Activated CD8-positive, alpha-beta T cell treated with anti-CD3 and anti-CD28 coated beads for 36 hours (primary cell): ENCODE measurements around the gene ALG1. TPM values are rescaled to one million over a fixed set of nuclear protein-coding genes. Genes with fewer than 3 reads are reported as not detected.
"Not testable (repeated sequence)": the region's sequence is repeated elsewhere in the genome, so short reads cannot be mapped to it uniquely, and the experiment has no call there.

ENCODE experiments used
- ATAC-seq: fragments of 200-7000 bp; cut with Tn5 transposase; one replicate; pipeline ENCODE4 v1.10.0; 2021; ENCODE audit warnings: mild to moderate bottlenecking, moderate library complexity
- CTCF ChIA-PET: fragments of 350-600 bp; sonication (Branson Sonifier 250); formaldehyde crosslinking; loops from one replicate; lab custom pipeline; 2021; ENCODE audit warnings: antibody characterized with exemption; lab: Charles Lee
- POLR2A ChIA-PET: fragments of 350-600 bp; sonication (Branson Sonifier 250); formaldehyde crosslinking; loops from one replicate; lab custom pipeline; 2021; ENCODE audit warnings: antibody characterized with exemption; lab: Charles Lee
- DNase-seq: peaks from one replicate; pipeline ENCODE4 v3.0.0-alpha.2; 2020
- H3K27ac Mint-ChIP-seq: one replicate; pipeline ENCODE4 v1.8.0; 2021; ENCODE audit warnings: mild to moderate bottlenecking, mixed read lengths
- H3K27me3 Mint-ChIP-seq: one replicate; pipeline ENCODE4 v1.8.0; 2021; ENCODE audit warnings: mixed read lengths
- H3K36me3 Mint-ChIP-seq: one replicate; pipeline ENCODE4 v1.8.0; 2021; ENCODE audit warnings: low read depth, mixed read lengths
- H3K4me1 Mint-ChIP-seq: one replicate; pipeline ENCODE4 v1.8.0; 2021; ENCODE audit warnings: low read depth, mixed read lengths
- H3K4me3 Mint-ChIP-seq: one replicate; pipeline ENCODE4 v1.8.0; 2021; ENCODE audit warnings: mild to moderate bottlenecking, moderate library complexity, mixed read lengths
- H3K9me3 Mint-ChIP-seq: one replicate; pipeline ENCODE4 v1.8.0; 2021; ENCODE audit warnings: mixed read lengths
- CTCF ChIP-seq: fragments of 200-600 bp; IDR thresholded peaks from one replicate; pipeline ENCODE4 v1.8.0; 2022; ENCODE audit warnings: antibody characterized with exemption, mild to moderate bottlenecking
- intact Hi-C: fragments of 100-400 bp; cut with micrococcal nuclease; formaldehyde crosslinking; loops from one replicate; pipeline ENCODE4 v1.10.0; 2022
- total RNA-seq, 2 experiments: library from RNA; stranded (reverse); gene quantifications; one replicate each; pipeline ENCODE4 v1.2.3, GENCODE V29; 2021

ALG1 gene
- total RNA-seq, 2 experiments from 2014 or later = 16.8 to 17.2 TPM

DNA sequence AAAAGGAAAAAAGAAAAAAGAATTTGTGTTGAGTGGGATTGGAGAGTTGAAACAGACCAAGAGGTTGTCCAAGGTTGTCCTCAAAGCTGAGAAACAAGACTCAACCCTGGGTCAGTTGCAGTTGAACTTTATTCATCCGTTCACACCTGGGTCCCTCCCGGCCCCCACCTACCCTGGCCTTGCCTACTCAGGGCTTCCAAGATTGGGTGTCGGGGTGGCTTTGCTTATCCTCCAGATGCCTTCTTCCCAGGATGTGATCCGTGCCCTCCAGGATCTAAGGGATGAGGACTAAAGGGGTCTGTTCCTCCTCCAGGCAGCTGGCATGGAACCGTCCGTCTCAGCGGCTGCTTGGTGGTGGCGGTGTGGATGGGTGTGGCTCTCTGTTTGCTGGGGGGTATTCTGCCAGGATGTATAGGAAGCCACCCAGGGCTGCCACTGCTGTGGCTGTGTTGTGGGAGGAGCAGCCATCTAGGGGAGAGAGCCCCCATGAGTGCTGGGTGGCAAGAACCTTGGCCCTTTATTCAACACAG, 27.6 kb upstream of the ALG1 start:
- Mint-ChIP-seq H3K27me3 (no peaks in the 10 kb centered on the region), H3K4me1 (no peaks in the 10 kb centered on the region), H3K36me3 (no peaks in the 10 kb centered on the region), H3K4me3 (no peak overlapping the region), H3K9me3 (no peaks in the 10 kb centered on the region), H3K27ac (no peak overlapping the region)
- ChIA-PET POLR2A (interaction anchor here (1.1 kb wide), 1 partner anchor 86 kb away, joined by 3 read pairs; the partner anchor contains the start of gene SEC14L5), CTCF (interaction anchor here (1.3 kb wide), 1 partner anchor 12 kb away, joined by 3 read pairs; no protein-coding TSS in a partner anchor)
- DNase-seq (no peak), ATAC-seq (no peak)
- TF ChIP-seq CTCF = no peak
- intact Hi-C loops = no loop called here

DNA sequence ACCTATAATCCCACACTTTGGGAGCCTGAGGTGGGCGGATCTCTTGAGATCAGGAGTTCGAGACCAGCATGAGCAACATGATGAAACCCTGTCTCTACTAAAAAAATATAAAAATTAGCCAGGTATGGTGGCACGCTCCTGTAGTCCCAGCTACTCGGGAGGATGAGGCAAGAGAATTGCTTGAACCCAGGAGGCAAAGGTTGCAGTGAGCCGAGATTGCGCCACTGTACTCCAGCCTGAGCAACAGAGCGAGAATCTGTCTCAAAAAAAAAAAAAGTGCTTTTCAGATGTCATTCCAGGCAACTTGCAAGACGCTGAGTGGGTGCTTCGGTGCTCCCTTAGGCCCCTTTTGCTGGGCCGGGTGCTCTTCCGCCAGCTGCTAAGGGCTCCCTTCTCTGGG, 27.1 kb upstream of the ALG1 start:
- H3K4me1 Mint-ChIP-seq, H3K27me3 Mint-ChIP-seq, H3K9me3 Mint-ChIP-seq, DNase-seq, H3K36me3 Mint-ChIP-seq, H3K4me3 Mint-ChIP-seq, ATAC-seq, H3K27ac Mint-ChIP-seq, intact Hi-C loops: not testable (repeated sequence)
- POLR2A ChIA-PET = interaction anchor here (0.7 to 1.1 kb wide), 2 partner anchors 10 to 87 kb away, joined by 3 read pairs; partner anchors contain the start of genes NAGPA and SEC14L5
- CTCF ChIA-PET = interaction anchor here (1.3 kb wide), 1 partner anchor 12 kb away, joined by 3 read pairs; no protein-coding TSS in a partner anchor

DNA sequence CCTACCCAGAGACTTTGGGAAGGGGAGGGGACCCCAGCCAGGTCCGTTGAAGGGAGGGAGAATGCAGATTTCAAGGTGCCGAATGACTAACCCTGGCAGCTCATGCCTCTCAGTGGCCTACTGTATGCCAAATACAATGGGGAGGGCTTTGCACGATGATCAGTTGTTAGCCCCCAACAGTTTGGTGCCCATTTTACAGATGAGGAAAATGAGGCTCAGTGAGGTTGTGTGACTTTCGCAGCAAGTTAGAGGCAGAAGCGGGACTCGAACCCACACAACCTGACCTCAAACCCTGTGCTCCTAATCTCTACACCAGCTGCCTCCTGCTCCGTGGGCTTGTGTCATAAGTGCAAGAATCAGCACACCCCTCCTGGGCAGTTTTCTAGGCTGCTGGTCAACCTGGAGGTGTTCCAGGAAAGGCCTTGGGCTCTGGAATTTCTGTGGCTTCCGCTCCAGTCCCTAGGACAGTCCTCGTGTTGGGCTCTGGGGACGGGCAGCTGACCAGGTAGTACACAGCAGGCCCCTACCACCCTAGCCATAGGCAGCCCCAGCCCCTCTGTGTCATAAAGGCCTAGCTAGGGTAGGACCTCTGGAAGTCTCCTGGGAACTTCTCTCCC, 26.0 kb upstream of the ALG1 start:
- ATAC-seq (no peak), DNase-seq (no peak)
- no peaks in the 10 kb centered on the region for H3K9me3 Mint-ChIP-seq
- intact Hi-C loops = no loop called here
- POLR2A ChIA-PET = interaction anchor here (0.7 kb wide), 1 partner anchor 11 kb away, joined by 3 read pairs; the partner anchor contains the start of gene NAGPA
- no peak overlapping the region for H3K27ac Mint-ChIP-seq
- CTCF ChIA-PET = interaction anchor here (1.3 kb wide), 1 partner anchor 11 kb away, joined by 3 read pairs; no protein-coding TSS in a partner anchor
- no peaks in the 10 kb centered on the region for H3K4me1 Mint-ChIP-seq
- no peaks in the 10 kb centered on the region for H3K27me3 Mint-ChIP-seq
- no peaks in the 10 kb centered on the region for H3K36me3 Mint-ChIP-seq
- no peak for TF ChIP-seq CTCF
- H3K4me3 Mint-ChIP-seq = no peak overlapping the region

DNA sequence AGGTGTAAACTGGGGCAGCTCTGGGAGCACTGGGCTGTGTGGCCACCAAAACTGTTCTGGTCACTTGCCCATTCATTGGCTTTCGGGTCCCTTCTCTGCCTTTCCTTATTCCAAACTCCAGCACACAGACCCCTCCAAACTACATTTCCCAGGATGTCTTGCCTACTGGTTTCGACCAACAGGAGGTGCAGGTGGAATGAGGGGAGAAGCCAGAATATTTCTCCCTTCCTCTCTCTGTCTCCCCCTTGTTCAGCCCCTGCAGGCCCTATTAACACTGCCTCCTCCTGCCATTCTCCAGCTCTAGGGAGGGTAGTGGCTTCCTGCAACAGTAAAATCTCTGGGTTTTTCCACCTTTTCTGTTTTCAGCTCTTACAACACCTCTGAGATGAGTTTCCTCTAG, 24.7 kb upstream of the ALG1 start:
- intact Hi-C loops = no loop called here
- DNase-seq (no peak), ATAC-seq (no peak)
- Mint-ChIP-seq H3K9me3 (no peaks in the 10 kb centered on the region), H3K27ac (no peak overlapping the region), H3K27me3 (no peaks in the 10 kb centered on the region), H3K36me3 (no peaks in the 10 kb centered on the region), H3K4me1 (no peaks in the 10 kb centered on the region), H3K4me3 (no peak overlapping the region)
- TF ChIP-seq CTCF = no peak
- ChIA-PET CTCF (no interaction called here), POLR2A (no interaction called here)

GRCh38 chr16:5054876-5055865, 16.5 kb upstream of the ALG1 start:
- no peaks in the 10 kb centered on the region for H3K9me3 Mint-ChIP-seq
- no peaks in the 10 kb centered on the region for H3K36me3 Mint-ChIP-seq
- POLR2A ChIA-PET = no interaction called here
- DNase-seq = no peak
- no peak for TF ChIP-seq CTCF
- peaks cover 4% of the 10 kb centered on the region for H3K4me1 Mint-ChIP-seq
- H3K4me3 Mint-ChIP-seq = no peak overlapping the region
- CTCF ChIA-PET = no interaction called here
- intact Hi-C loops = no loop called here
- no peak for ATAC-seq
- no peaks in the 10 kb centered on the region for H3K27me3 Mint-ChIP-seq
- H3K27ac Mint-ChIP-seq = no peak overlapping the region
